HL-60/S4 (cell line): ENCODE results near the gene BHLHE41.

ENCODE experiments used
- in situ Hi-C: fragments of 300-500 bp; cut with MboI; formaldehyde crosslinking; loops from 2 replicates; pipeline ENCODE4 v1.14.3; 2022; ENCODE audit warnings: low sequenced_read_pairs

The BHLHE41 gene

DNA sequence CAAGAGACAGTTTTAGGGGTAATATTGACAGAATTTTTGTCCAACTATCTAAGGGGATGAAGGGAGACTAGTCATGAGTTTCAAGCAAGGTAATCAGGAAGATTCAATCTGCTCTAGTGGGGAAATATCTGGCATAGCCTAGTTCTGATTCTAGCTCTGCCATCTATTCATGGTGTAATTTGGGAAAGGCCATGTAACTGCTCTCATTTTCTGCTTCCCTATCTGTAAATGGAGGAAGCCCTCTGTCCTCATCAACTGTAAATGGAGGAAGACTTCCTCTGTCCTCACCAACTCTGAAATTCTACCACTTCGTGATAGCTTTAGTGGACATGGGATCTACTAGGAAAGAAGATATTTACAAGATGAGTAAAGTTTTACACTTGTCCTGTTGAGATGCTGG lies 37.9 kb downstream of the BHLHE41 start:
- in situ Hi-C loops = loop anchor here (25.0 kb wide), 1 partner anchor 550 kb away; no protein-coding TSS in a partner anchor

DNA sequence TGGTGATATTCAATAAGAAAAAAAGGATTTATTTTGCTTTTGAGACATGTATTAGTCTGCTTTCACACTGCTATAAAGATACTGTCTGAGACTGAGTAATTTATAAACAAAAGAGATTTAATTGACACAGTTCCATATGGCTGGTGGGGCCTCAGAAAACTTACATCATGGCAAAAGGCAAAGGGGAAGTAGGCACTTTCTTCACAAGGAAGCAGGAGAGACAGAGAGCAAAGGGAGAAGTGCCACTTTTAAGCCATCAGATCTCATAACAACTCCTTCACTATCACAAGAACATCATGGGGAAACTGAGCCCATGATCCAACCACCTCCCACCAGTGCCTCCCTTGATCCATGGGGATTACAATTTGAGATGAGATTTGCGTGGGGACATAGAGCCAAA lies 43.9 kb downstream of the BHLHE41 start:
- in situ Hi-C loops = loop anchor here (25.0 kb wide), 1 partner anchor 556 kb away; no protein-coding TSS in a partner anchor

DNA sequence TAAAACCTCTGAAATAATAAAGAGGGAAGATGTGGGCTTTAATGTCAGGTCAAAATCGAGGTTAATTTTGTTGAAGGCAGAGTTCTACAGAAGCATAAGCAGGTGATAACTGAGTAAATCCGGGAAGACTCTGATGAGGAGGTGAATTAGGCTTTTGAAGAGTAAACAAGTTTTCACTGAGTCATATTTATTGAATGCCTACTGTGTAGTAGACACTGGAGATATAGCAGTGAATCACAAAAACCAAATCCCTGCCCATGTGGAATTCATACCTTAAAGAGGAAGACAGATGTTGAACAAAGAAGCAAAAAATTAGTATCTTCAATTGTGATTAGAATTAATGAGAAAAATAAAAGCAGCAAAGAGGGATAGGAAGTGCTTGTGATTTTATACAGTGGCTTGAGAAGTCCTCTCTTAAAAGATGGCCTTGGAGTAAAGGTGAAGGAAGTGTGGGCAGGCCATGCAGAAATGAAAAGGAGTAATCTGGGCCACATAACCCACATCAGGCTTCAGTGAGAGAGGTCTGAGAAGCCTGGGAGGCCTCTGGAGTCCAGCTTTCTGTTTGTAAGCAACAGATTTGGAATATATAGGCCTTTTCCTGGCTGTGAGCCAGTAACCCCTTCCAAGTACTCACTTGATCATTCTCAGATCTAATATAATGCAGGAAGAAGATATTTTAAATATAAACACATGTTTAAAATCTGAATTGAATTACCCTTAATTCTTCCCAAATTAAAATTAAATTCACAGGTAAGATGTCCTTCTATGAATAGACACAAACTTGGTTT lies 46.7 kb downstream of the BHLHE41 start:
- in situ Hi-C loops = loop anchor here (25.0 kb wide), 1 partner anchor 559 kb away; no protein-coding TSS in a partner anchor
